ENCODE data around the gene YWHAB. TPM values are rescaled to one million over a fixed set of nuclear protein-coding genes. Genes with fewer than 3 reads are reported as not detected.

YWHAB gene
- total and polyA plus RNA-seq, 2 donors, result 107 to 109 TPM

GRCh38 chr20:44843876-44844275 is 41.6 kb upstream of the YWHAB start:
- DNase-seq (ENCODE audit: low read depth in 6 of 9, low spot score in 9 of 9), result no peak
- Histone ChIP-seq H3K4me3 (ENCODE audit: low read length in 2 of 2) (no peak overlapping the region), H3K27me3 (ENCODE audit: control insufficient read depth in 2 of 2, insufficient read depth in 1 of 2, low read length in 1 of 2) (no peaks in the 10 kb centered on the region), H3K4me1 (ENCODE audit: control insufficient read depth in 2 of 2, insufficient read depth in 2 of 2, low read length in 2 of 2) (no peaks in the 10 kb centered on the region), H3K27ac (ENCODE audit: low read depth in 1 of 2, low read length in 1 of 2) (no peak overlapping the region), H3K9me3 (ENCODE audit: control insufficient read depth in 2 of 2, insufficient read depth in 1 of 2, low read length in 1 of 2) (no peaks in the 10 kb centered on the region), H3K36me3 (ENCODE audit: control insufficient read depth in 2 of 2, insufficient read depth in 2 of 2, low read length in 1 of 2) (no peaks in the 10 kb centered on the region)
- 91% methylated on average over 5 of the region's 5 CpGs for WGBS

DNA sequence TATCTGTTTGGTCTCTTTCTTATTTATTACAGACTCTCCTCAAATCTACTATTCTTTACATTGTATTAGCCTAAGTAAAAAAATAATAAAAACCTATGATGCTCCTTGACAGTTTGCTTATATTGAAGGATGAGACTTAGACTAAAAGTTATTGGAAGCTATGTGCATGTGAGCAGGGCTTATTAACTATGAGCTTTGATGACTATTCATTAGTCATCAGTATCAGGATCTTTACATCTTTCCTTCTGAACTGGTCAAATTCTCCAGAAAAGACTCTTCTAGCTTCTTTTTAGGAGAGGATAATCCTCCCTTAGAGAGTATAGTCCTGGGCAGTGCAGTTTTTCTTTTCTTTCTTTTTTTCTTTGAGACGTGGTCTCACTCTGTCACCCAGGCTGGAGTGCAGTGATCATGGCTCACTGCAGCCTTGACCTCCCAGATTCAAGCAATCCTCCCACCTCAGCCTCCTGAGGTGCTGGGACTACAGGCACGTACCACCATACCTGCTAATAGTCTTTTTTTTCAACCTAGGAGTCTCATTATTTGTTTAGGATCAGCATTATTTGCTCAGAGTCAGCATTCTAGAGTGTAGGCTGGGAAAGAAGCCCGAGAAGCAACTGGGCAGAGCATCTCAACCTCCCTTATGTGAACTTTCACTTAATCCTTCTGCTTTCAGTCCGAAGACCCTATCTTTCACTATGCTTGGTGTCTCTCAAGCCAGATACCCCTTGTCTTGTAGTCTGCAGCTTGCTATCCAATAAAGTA is 37.1 kb upstream of the YWHAB start:
- WGBS, result 93% methylated on average over 4 of the region's 4 CpGs
- no peak overlapping the region for H3K27ac ChIP-seq (ENCODE audit: low read depth in 1 of 2, low read length in 1 of 2)
- no peaks in the 10 kb centered on the region for H3K9me3 ChIP-seq (ENCODE audit: control insufficient read depth in 2 of 2, insufficient read depth in 1 of 2, low read length in 1 of 2)
- no peaks in the 10 kb centered on the region for H3K27me3 ChIP-seq (ENCODE audit: control insufficient read depth in 2 of 2, insufficient read depth in 1 of 2, low read length in 1 of 2)
- DNase-seq (ENCODE audit: low read depth in 6 of 9, low spot score in 9 of 9), result no peak
- H3K4me1 ChIP-seq (ENCODE audit: control insufficient read depth in 2 of 2, insufficient read depth in 2 of 2, low read length in 2 of 2), result no peaks in the 10 kb centered on the region
- H3K36me3 ChIP-seq (ENCODE audit: control insufficient read depth in 2 of 2, insufficient read depth in 2 of 2, low read length in 1 of 2), result no peaks in the 10 kb centered on the region
- no peak overlapping the region for H3K4me3 ChIP-seq (ENCODE audit: low read length in 2 of 2)

GRCh38 chr20:44849703-44850102 is 35.8 kb upstream of the YWHAB start:
- Histone ChIP-seq H3K9me3 (ENCODE audit: control insufficient read depth in 2 of 2, insufficient read depth in 1 of 2, low read length in 1 of 2) (no peaks in the 10 kb centered on the region), H3K4me3 (ENCODE audit: low read length in 2 of 2) (no peak overlapping the region), H3K27me3 (ENCODE audit: control insufficient read depth in 2 of 2, insufficient read depth in 1 of 2, low read length in 1 of 2) (no peaks in the 10 kb centered on the region), H3K27ac (ENCODE audit: low read depth in 1 of 2, low read length in 1 of 2) (no peak overlapping the region), H3K36me3 (ENCODE audit: control insufficient read depth in 2 of 2, insufficient read depth in 2 of 2, low read length in 1 of 2) (no peaks in the 10 kb centered on the region), H3K4me1 (ENCODE audit: control insufficient read depth in 2 of 2, insufficient read depth in 2 of 2, low read length in 2 of 2) (no peaks in the 10 kb centered on the region)
- WGBS, result 98% methylated on average over 1 of the region's 1 CpG
- DNase-seq (ENCODE audit: low read depth in 6 of 9, low spot score in 9 of 9), result no peak

DNA sequence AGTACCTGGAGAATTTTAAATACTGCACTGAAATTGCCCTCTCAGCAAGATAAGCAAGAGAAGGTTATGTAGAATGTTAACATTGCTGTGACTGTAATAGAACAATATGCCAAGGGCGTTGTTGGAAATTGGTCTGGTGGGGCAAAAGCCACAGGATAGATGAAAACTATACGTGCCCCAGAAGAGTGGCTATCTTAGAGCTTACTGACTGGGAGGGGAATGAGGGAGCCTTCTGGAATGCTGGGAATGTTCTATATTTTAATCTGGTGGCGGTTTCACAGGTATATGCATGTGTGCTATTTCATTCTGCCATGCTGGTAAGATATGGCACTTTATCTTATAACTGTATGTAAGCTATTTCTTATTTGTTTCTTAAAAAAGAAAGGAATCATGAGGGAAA is 35.2 kb upstream of the YWHAB start:
- no peak overlapping the region for H3K4me3 ChIP-seq (ENCODE audit: low read length in 2 of 2)
- H3K27ac ChIP-seq (ENCODE audit: low read depth in 1 of 2, low read length in 1 of 2), result no peak overlapping the region
- no peaks in the 10 kb centered on the region for H3K27me3 ChIP-seq (ENCODE audit: control insufficient read depth in 2 of 2, insufficient read depth in 1 of 2, low read length in 1 of 2)
- H3K9me3 ChIP-seq (ENCODE audit: control insufficient read depth in 2 of 2, insufficient read depth in 1 of 2, low read length in 1 of 2), result no peaks in the 10 kb centered on the region
- 89% methylated on average over 3 of the region's 3 CpGs for WGBS
- DNase-seq (ENCODE audit: low read depth in 6 of 9, low spot score in 9 of 9), result no peak
- no peaks in the 10 kb centered on the region for H3K4me1 ChIP-seq (ENCODE audit: control insufficient read depth in 2 of 2, insufficient read depth in 2 of 2, low read length in 2 of 2)
- H3K36me3 ChIP-seq (ENCODE audit: control insufficient read depth in 2 of 2, insufficient read depth in 2 of 2, low read length in 1 of 2), result no peaks in the 10 kb centered on the region

DNA sequence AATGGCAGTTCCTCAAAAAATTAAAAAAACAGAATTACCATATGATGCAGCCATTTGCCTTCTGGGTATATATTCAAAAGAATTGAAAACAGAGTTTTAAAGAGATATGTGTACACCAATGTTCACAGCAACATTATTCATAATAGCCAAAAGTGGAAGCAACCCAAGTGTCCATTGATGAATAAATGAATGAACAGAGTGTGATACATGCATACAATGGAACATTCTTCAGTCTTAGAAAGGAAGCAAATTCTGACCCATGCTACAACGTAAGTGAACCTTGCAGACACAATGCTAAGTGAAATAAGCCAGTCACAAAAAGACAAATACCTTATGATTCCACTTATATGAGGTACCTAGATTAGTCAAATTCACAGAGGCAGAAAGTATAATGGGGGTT is 34.7 kb upstream of the YWHAB start:
- H3K4me1 ChIP-seq (ENCODE audit: control insufficient read depth in 2 of 2, insufficient read depth in 2 of 2, low read length in 2 of 2), result no peaks in the 10 kb centered on the region
- 94% methylated on average over 1 of the region's 1 CpG for WGBS

DNA sequence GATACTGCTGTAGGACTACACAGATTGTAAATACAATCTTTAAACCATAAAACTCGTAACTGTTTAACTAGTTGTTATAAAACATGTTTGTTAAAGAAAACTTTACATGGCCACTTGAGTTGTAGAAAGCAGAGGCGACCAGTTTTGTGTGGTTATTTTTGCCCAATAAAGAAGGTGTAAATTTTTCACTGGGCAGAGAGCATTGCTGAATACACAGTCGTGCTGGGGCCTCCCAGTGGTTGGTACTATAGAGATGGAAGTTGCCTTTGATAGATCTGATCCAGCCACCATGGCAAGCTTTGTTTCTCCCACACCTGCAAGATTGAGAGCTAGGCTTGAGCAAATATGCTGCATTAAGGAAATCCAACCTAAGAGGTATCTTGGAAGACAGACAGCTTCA is 34.0 kb upstream of the YWHAB start:
- no peaks in the 10 kb centered on the region for H3K36me3 ChIP-seq (ENCODE audit: control insufficient read depth in 2 of 2, insufficient read depth in 2 of 2, low read length in 1 of 2)
- no peaks in the 10 kb centered on the region for H3K9me3 ChIP-seq (ENCODE audit: control insufficient read depth in 2 of 2, insufficient read depth in 1 of 2, low read length in 1 of 2)
- H3K4me1 ChIP-seq (ENCODE audit: control insufficient read depth in 2 of 2, insufficient read depth in 2 of 2, low read length in 2 of 2), result no peaks in the 10 kb centered on the region
- H3K27ac ChIP-seq (ENCODE audit: low read depth in 1 of 2, low read length in 1 of 2), result no peak overlapping the region
- DNase-seq (ENCODE audit: low read depth in 6 of 9, low spot score in 9 of 9), result no peak
- WGBS, result 85% methylated on average over 3 of the region's 3 CpGs
- H3K27me3 ChIP-seq (ENCODE audit: control insufficient read depth in 2 of 2, insufficient read depth in 1 of 2, low read length in 1 of 2), result no peaks in the 10 kb centered on the region
- no peak overlapping the region for H3K4me3 ChIP-seq (ENCODE audit: low read length in 2 of 2)

More for the DNA sequence above, 34.7 kb upstream of the YWHAB start:
- no peaks in the 10 kb centered on the region for H3K27me3 ChIP-seq (ENCODE audit: control insufficient read depth in 2 of 2, insufficient read depth in 1 of 2, low read length in 1 of 2)
- no peak overlapping the region for H3K4me3 ChIP-seq (ENCODE audit: low read length in 2 of 2)
- no peaks in the 10 kb centered on the region for H3K9me3 ChIP-seq (ENCODE audit: control insufficient read depth in 2 of 2, insufficient read depth in 1 of 2, low read length in 1 of 2)
- no peak for DNase-seq (ENCODE audit: low read depth in 6 of 9, low spot score in 9 of 9)
- H3K36me3 ChIP-seq (ENCODE audit: control insufficient read depth in 2 of 2, insufficient read depth in 2 of 2, low read length in 1 of 2), result no peaks in the 10 kb centered on the region
- H3K27ac ChIP-seq (ENCODE audit: low read depth in 1 of 2, low read length in 1 of 2), result no peak overlapping the region

- Histone ChIP-seq H3K27ac (ENCODE audit: low read depth in 1 of 2, low read length in 1 of 2) (no peak overlapping the region), H3K4me1 (ENCODE audit: control insufficient read depth in 2 of 2, insufficient read depth in 2 of 2, low read length in 2 of 2) (no peaks in the 10 kb centered on the region), H3K27me3 (ENCODE audit: control insufficient read depth in 2 of 2, insufficient read depth in 1 of 2, low read length in 1 of 2) (no peaks in the 10 kb centered on the region), H3K9me3 (ENCODE audit: control insufficient read depth in 2 of 2, insufficient read depth in 1 of 2, low read length in 1 of 2) (no peaks in the 10 kb centered on the region), H3K36me3 (ENCODE audit: control insufficient read depth in 2 of 2, insufficient read depth in 2 of 2, low read length in 1 of 2) (no peaks in the 10 kb centered on the region), H3K4me3 (ENCODE audit: low read length in 2 of 2) (no peak overlapping the region)
- DNase-seq (ENCODE audit: low read depth in 6 of 9, low spot score in 9 of 9), result no peak
- WGBS, result 93% methylated on average over 2 of the region's 2 CpGs
Observed at GRCh38 chr20:44856442-44856841, 29.1 kb upstream of the YWHAB start.

DNA sequence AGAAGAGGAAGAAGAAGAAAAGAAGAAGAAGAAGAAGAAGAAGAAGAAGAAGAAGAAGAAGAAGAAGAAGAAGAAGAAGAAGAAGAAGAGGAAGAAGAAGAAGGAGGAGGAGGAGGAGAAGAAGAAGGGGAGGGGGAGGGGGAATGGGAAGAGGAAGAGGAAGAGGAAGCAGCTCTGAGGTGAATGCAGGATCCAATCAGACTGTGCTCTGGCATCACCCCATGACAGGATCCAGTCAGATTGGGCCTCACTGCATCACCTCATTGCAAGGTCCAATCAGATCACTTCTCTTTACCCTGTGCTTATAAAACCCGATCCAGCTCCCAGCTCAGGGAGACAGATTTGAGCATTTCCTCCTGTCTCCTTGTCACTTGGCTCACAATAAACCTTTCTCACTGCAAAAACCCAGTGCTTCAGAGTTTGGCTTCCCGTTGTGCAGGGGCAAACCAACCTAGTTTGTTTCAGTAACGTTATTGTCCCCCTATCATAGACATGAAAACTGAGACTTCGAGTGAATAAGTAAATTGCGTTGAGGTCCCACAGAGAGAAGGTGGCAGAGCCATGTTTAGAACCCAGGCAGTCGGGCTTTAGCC is 28.6 kb upstream of the YWHAB start:
- Histone ChIP-seq H3K36me3 (ENCODE audit: control insufficient read depth in 2 of 2, insufficient read depth in 2 of 2, low read length in 1 of 2) (no peaks in the 10 kb centered on the region), H3K27ac (ENCODE audit: low read depth in 1 of 2, low read length in 1 of 2) (no peak overlapping the region), H3K4me3 (ENCODE audit: low read length in 2 of 2) (no peak overlapping the region), H3K4me1 (ENCODE audit: control insufficient read depth in 2 of 2, insufficient read depth in 2 of 2, low read length in 2 of 2) (no peaks in the 10 kb centered on the region), H3K27me3 (ENCODE audit: control insufficient read depth in 2 of 2, insufficient read depth in 1 of 2, low read length in 1 of 2) (no peaks in the 10 kb centered on the region), H3K9me3 (ENCODE audit: control insufficient read depth in 2 of 2, insufficient read depth in 1 of 2, low read length in 1 of 2) (no peaks in the 10 kb centered on the region)
- DNase-seq (ENCODE audit: low read depth in 6 of 9, low spot score in 9 of 9), result no peak
- WGBS, result 95% methylated on average over 6 of the region's 6 CpGs

DNA sequence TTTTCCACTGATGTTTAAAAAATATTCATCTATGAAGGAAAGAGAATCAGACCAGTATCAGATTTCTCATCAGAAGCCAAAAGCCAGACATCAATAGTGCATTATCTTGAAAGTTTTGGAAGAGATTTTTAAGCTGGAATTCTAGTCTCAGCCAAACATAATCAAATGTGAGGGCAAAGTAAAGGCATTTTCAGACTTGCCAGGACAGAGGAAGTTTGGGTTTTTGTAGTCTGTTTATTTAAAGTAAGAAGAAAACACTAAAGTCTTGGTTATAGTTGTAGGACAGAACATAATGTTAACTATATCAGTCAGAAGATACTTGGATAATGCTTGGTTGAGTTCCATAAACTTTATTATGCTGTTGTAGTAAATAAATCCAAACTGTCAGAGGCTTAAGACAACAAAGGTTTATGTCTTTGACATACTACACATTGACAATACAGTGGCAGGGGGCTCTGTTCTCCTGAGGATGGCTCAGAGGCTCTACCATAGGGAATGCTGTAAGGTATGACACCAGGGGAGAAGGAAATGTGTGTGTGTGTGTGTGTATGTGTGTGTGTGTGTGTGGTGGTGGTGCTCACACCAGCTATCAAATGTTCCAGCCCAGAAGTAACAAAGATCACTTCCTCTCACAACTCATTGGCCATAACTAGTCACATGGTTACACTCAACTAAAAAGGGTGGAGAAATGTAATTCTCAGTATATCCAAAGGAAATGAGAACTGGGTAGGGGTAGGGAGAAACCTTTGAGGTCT is 26.7 kb upstream of the YWHAB start:
- no peaks in the 10 kb centered on the region for H3K9me3 ChIP-seq (ENCODE audit: control insufficient read depth in 2 of 2, insufficient read depth in 1 of 2, low read length in 1 of 2)
- H3K27me3 ChIP-seq (ENCODE audit: control insufficient read depth in 2 of 2, insufficient read depth in 1 of 2, low read length in 1 of 2), result no peaks in the 10 kb centered on the region
- peak in 1 of 9 donors; percentile 6 for DNase-seq (ENCODE audit: low read depth in 6 of 9, low spot score in 9 of 9)
- no peaks in the 10 kb centered on the region for H3K4me1 ChIP-seq (ENCODE audit: control insufficient read depth in 2 of 2, insufficient read depth in 2 of 2, low read length in 2 of 2)
- H3K36me3 ChIP-seq (ENCODE audit: control insufficient read depth in 2 of 2, insufficient read depth in 2 of 2, low read length in 1 of 2), result no peaks in the 10 kb centered on the region
- H3K4me3 ChIP-seq (ENCODE audit: low read length in 2 of 2), result no peak overlapping the region
- no peak overlapping the region for H3K27ac ChIP-seq (ENCODE audit: low read depth in 1 of 2, low read length in 1 of 2)
